ENCODE measurements around the gene MANEA. TPM values are rescaled to one million over a fixed set of nuclear protein-coding genes. Genes with fewer than 3 reads are reported as not detected.
"Not testable (repeated sequence)": the region's sequence is repeated elsewhere in the genome, so short reads cannot be mapped to it uniquely, and the experiment has no call there.

Gene MANEA
- total and polyA plus RNA-seq, 12 donors = 2.6 to 7.0 (median 5.7) TPM

- no peaks in the 10 kb centered on the region for H3K27me3 ChIP-seq
- H3K9me3 ChIP-seq = no peaks in the 10 kb centered on the region
- DNase-seq = no peak
- peak overlapping the region; percentile 64 to 95 (median 90) for H3K27ac ChIP-seq
- peak overlapping the region; percentile 59 to 88 (median 69) for H3K4me3 ChIP-seq
- WGBS, 2 donors = 15% methylated on average over 5 of the region's 5 CpGs
- no peak for TF ChIP-seq CTCF (IDR thresholded peaks at IDR 0.05)
- no peaks in the 10 kb centered on the region for H3K36me3 ChIP-seq
- intact Hi-C loops (cut with DNase I) = loop anchor here in 2 of 10 donors (2.0 kb wide), 1 partner anchor 32 kb away; no protein-coding TSS in a partner anchor
- peak in 4 of 8 donors; percentile 37 to 47 (median 40) for ATAC-seq
- H3K4me1 ChIP-seq = peaks cover 0 to 44% (median 28%) of the 10 kb centered on the region in 9 donors
Observed at GRCh38 chr6:95576218-95576997, 927 bp upstream of the MANEA start.

- 1 to 2% methylated on average over 3 of the region's 3 CpGs for WGBS, 2 donors
- Histone ChIP-seq H3K27me3 (no peaks in the 10 kb centered on the region), H3K4me1 (peaks cover 0 to 44% (median 28%) of the 10 kb centered on the region in 9 donors), H3K9me3 (no peaks in the 10 kb centered on the region), H3K36me3 (no peaks in the 10 kb centered on the region), H3K4me3 (peak overlapping the region; percentile 59 to 88 (median 69)), H3K27ac (peak overlapping the region; percentile 64 to 95 (median 90))
- no peak for TF ChIP-seq CTCF (IDR thresholded peaks at IDR 0.05)
- DNase-seq = no peak
- ATAC-seq = no peak
- intact Hi-C loops (cut with DNase I) = loop anchor here in 2 of 10 donors (2.0 kb wide), 1 partner anchor 32 kb away; no protein-coding TSS in a partner anchor
Observed at GRCh38 chr6:95576998-95577303, 384 bp upstream of the MANEA start.

- peak in 7 of 8 donors; percentile 8 to 59 (median 38) for ATAC-seq
Observed at GRCh38 chr6:95578106-95578410, 723 bp downstream of the MANEA start.

GRCh38 chr6:95581073-95581472, 3.7 kb downstream of the MANEA start:
- no peak overlapping the region for H3K27ac ChIP-seq
- ATAC-seq = no peak
- peaks cover 0 to 21% (median 13%) of the 10 kb centered on the region in 9 donors for H3K4me1 ChIP-seq
- no peaks in the 10 kb centered on the region for H3K27me3 ChIP-seq
- H3K36me3 ChIP-seq = no peaks in the 10 kb centered on the region
- no peak for TF ChIP-seq CTCF (IDR thresholded peaks at IDR 0.05)
- H3K4me3 ChIP-seq = no peak overlapping the region
- intact Hi-C loops (cut with DNase I) = no loop called here
- peaks cover 0 to 24% (median 11%) of the 10 kb centered on the region in 11 donors for H3K9me3 ChIP-seq
- DNase-seq = no peak

More at GRCh38 chr6:95578106-95578410, 723 bp downstream of the MANEA start:
- Histone ChIP-seq H3K36me3 (no peaks in the 10 kb centered on the region), H3K27ac (peak overlapping the region; percentile 64 to 95 (median 90)), H3K27me3 (no peaks in the 10 kb centered on the region), H3K4me1 (peaks cover 0 to 44% (median 28%) of the 10 kb centered on the region in 9 donors), H3K9me3 (no peaks in the 10 kb centered on the region), H3K4me3 (peak overlapping the region; percentile 59 to 88 (median 69))
- intact Hi-C loops (cut with DNase I) = no loop called here
- 7% methylated on average over 10 of the region's 10 CpGs for WGBS, 2 donors
- no peak for TF ChIP-seq CTCF (IDR thresholded peaks at IDR 0.05)
- peak in 1 of 2 donors; percentile 18 for DNase-seq

GRCh38 chr6:95584226-95584625, 6.9 kb downstream of the MANEA start:
- ATAC-seq; intact Hi-C loops (cut with DNase I): not testable (repeated sequence)
- 95 to 97% methylated on average over 9 of the region's 9 CpGs for WGBS, 2 donors

More at GRCh38 chr6:95584226-95584625, 6.9 kb downstream of the MANEA start:
- Histone ChIP-seq H3K4me1 (peaks cover 0 to 15% (median 0%) of the 10 kb centered on the region in 9 donors), H3K9me3 (peaks cover 0 to 24% (median 11%) of the 10 kb centered on the region in 11 donors)
- not testable (repeated sequence) for H3K27me3 ChIP-seq, H3K4me3 ChIP-seq, H3K27ac ChIP-seq, DNase-seq, H3K36me3 ChIP-seq
